ENCODE data around the gene YEATS2. TPM values are rescaled to one million over a fixed set of nuclear protein-coding genes. Genes with fewer than 3 reads are reported as not detected.

YEATS2 gene
- polyA plus RNA-seq, 1 donor from 2014 or later = 46.2 TPM

- TF ChIP-seq CTCF (IDR thresholded peaks at IDR 0.05; ENCODE audit: poor library complexity, severe bottlenecking) (no peak), RAD21 (conservative IDR thresholded peaks at IDR 0.05) (no peak), MXI1 (conservative IDR thresholded peaks at IDR 0.05; ENCODE audit: poor library complexity, severe bottlenecking) (no peak), REST (IDR thresholded peaks at IDR 0.05; ENCODE audit: borderline replicate concordance) (no peak), SMC3 (conservative IDR thresholded peaks at IDR 0.05; ENCODE audit: poor library complexity) (no peak), EP300 (conservative IDR thresholded peaks at IDR 0.05; ENCODE audit: poor library complexity, severe bottlenecking) (no peak), POLR2AphosphoS5 (IDR thresholded peaks at IDR 0.05) (no peak), EZH2 (IDR thresholded peaks at IDR 0.05; ENCODE audit: borderline replicate concordance, insufficient read depth, low read length, poor library complexity, severe bottlenecking) (no peak), TAF1 (IDR thresholded peaks at IDR 0.05; ENCODE audit: low read depth) (no peak)
- Histone ChIP-seq H3K27ac (ENCODE audit: low read length) (no peak overlapping the region), H2AFZ (ENCODE audit: low read depth, low read length) (no peak overlapping the region), H3F3A (ENCODE audit: insufficient read depth, low read length, poor library complexity, severe bottlenecking) (no peaks in the 10 kb centered on the region), H4K20me1 (ENCODE audit: insufficient read depth) (no peaks in the 10 kb centered on the region), H3K9me2 (ENCODE audit: insufficient read depth, low read length) (no peaks in the 10 kb centered on the region), H3K4me2 (ENCODE audit: low read length) (no peak overlapping the region), H3K27me3 (ENCODE audit: insufficient read depth, low read depth, low read length) (no peaks in the 10 kb centered on the region), H3K9ac (ENCODE audit: low read length) (no peak overlapping the region), H3K36me3 (ENCODE audit: insufficient read depth, low read length) (no peaks in the 10 kb centered on the region), H3K79me2 (replicated peaks; ENCODE audit: insufficient read depth, low read length) (peaks cover 68% of the 10 kb centered on the region), H3K4me3 (ENCODE audit: low read length) (no peak overlapping the region), H3K9me3 (ENCODE audit: low read length) (no peaks in the 10 kb centered on the region)
Measured at GRCh38 chr3:183711516-183711915, 13.9 kb downstream of the YEATS2 start.

GRCh38 chr3:183714622-183715021, 17.0 kb downstream of the YEATS2 start:
- no peaks in the 10 kb centered on the region for H4K20me1 ChIP-seq (ENCODE audit: insufficient read depth)

More at GRCh38 chr3:183714622-183715021, 17.0 kb downstream of the YEATS2 start:
- H3K4me3 ChIP-seq (ENCODE audit: low read length) = no peak overlapping the region
- H3K79me2 ChIP-seq (replicated peaks; ENCODE audit: insufficient read depth, low read length) = peaks cover 40% of the 10 kb centered on the region
- no peak for TF ChIP-seq CTCF (IDR thresholded peaks at IDR 0.05; ENCODE audit: poor library complexity, severe bottlenecking)
- TF ChIP-seq REST (IDR thresholded peaks at IDR 0.05; ENCODE audit: borderline replicate concordance) = no peak
- TF ChIP-seq MXI1 (conservative IDR thresholded peaks at IDR 0.05; ENCODE audit: poor library complexity, severe bottlenecking) = no peak
- no peak for TF ChIP-seq TAF1 (IDR thresholded peaks at IDR 0.05; ENCODE audit: low read depth)
- no peak for TF ChIP-seq RAD21 (conservative IDR thresholded peaks at IDR 0.05)
- TF ChIP-seq POLR2AphosphoS5 (IDR thresholded peaks at IDR 0.05) = no peak
- TF ChIP-seq EP300 (conservative IDR thresholded peaks at IDR 0.05; ENCODE audit: poor library complexity, severe bottlenecking) = no peak
- no peak for TF ChIP-seq EZH2 (IDR thresholded peaks at IDR 0.05; ENCODE audit: borderline replicate concordance, insufficient read depth, low read length, poor library complexity, severe bottlenecking)
- no peak for TF ChIP-seq SMC3 (conservative IDR thresholded peaks at IDR 0.05; ENCODE audit: poor library complexity)
- no peak overlapping the region for H3K4me2 ChIP-seq (ENCODE audit: low read length)
- H3K36me3 ChIP-seq (ENCODE audit: insufficient read depth, low read length) = peaks cover 6% of the 10 kb centered on the region
- H3K9me3 ChIP-seq (ENCODE audit: low read length) = no peaks in the 10 kb centered on the region
- H3F3A ChIP-seq (ENCODE audit: insufficient read depth, low read length, poor library complexity, severe bottlenecking) = no peaks in the 10 kb centered on the region
- no peak overlapping the region for H2AFZ ChIP-seq (ENCODE audit: low read depth, low read length)
- no peak overlapping the region for H3K27ac ChIP-seq (ENCODE audit: low read length)
- no peaks in the 10 kb centered on the region for H3K27me3 ChIP-seq (ENCODE audit: insufficient read depth, low read depth, low read length)
- H3K9ac ChIP-seq (ENCODE audit: low read length) = no peak overlapping the region
- no peaks in the 10 kb centered on the region for H3K9me2 ChIP-seq (ENCODE audit: insufficient read depth, low read length)
